Esophagus muscularis mucosa (tissue), 4 donors: Measurements from ENCODE around the gene FAM234A. TPM values are rescaled to one million over a fixed set of nuclear protein-coding genes. Genes with fewer than 3 reads are reported as not detected.

Experiments
- DNase-seq: peaks from one replicate; pipeline ENCODE4 v3.0.0-alpha.2; 2017; ENCODE audit errors: extremely low spot score
- H3K27ac ChIP-seq, 4 donors: fragments of 200-600 bp; sonication (generic); replicated peaks in 1 of 4; 1 replicate in 3 of 4; 2 replicates in 1 of 4; pipeline ENCODE4 v1.5.1; 2016 to 2019; ENCODE audit warnings: mild to moderate bottlenecking in 1 of 4
- H3K27me3 ChIP-seq, 4 donors: fragments of 200-600 bp; sonication (generic); one replicate each; pipeline versions ENCODE4 v1.5.1 to v1.6.0; 2016 to 2019
- H3K36me3 ChIP-seq, 4 donors: fragments of 200-600 bp; sonication (generic); one replicate each; pipeline ENCODE4 v1.5.1; 2016 to 2019
- H3K4me1 ChIP-seq, 4 donors: fragments of 200-600 bp; sonication (generic); one replicate each; pipeline ENCODE4 v1.5.1; 2016 to 2019
- H3K4me3 ChIP-seq, 4 donors: fragments of 200-600 bp; sonication (generic); 1 replicate in 2 of 4; 2 replicates in 2 of 4; pipeline ENCODE4 v1.5.1; 2016 to 2019; ENCODE audit warnings: mild to moderate bottlenecking in 4 of 4, moderate library complexity in 1 of 4
- H3K9me3 ChIP-seq, 4 donors: fragments of 200-600 bp; sonication (generic); 1 replicate in 3 of 4; 2 replicates in 1 of 4; pipeline ENCODE4 v1.5.1; 2016 to 2019
- CTCF ChIP-seq, 3 experiments: fragments of 200-600 bp in 2 of 3; fragments of 450-650 bp in 1 of 3; sonication (generic) in 2 of 3; IDR thresholded peaks; one replicate each; pipeline ENCODE4 v1.5.1; 2017 to 2019; ENCODE audit warnings: antibody characterized with exemption in 3 of 3, mild to moderate bottlenecking in 2 of 3, moderate library complexity in 1 of 3
- EP300 ChIP-seq: sonication (generic); formaldehyde crosslinking; IDR thresholded peaks from one replicate; pipeline ENCODE4 v1.6.1; 2017; ENCODE audit warnings: antibody characterized with exemption
- POLR2A ChIP-seq: fragments of 450-650 bp; IDR thresholded peaks from one replicate; pipeline ENCODE4 v1.6.1; 2017; ENCODE audit warnings: antibody characterized with exemption, moderate library complexity, mild to moderate bottlenecking, low read depth
- POLR2AphosphoS5 ChIP-seq, 2 donors: sonication (generic); formaldehyde crosslinking; IDR thresholded peaks; one replicate each; pipeline ENCODE4 v1.6.1; 2017; ENCODE audit warnings: antibody characterized with exemption in 2 of 2
- WGBS: methylation state at CpG from one replicate; pipeline ENCODE4 v1.1.5; 2018; 5-methylcytosine and 5-hydroxymethylcytosine counted together
- intact Hi-C: fragments of 100-400 bp; cut with DNase I; formaldehyde crosslinking; loops from one replicate; pipeline ENCODE4 v1.15.1; 2023
- total RNA-seq, 4 donors: library from RNA; depleted of rRNA; stranded (reverse); fragments of >200 nt; gene quantifications; one replicate each; pipeline versions ENCODE4 v1.1.0 to v1.2.1, GENCODE V29; 2016

FAM234A gene
- total RNA-seq, 4 donors from 2014 or later, result 61.0 to 129 (median 78.1) TPM

GRCh38 chr16:263182-263774 is 28.7 kb downstream of the FAM234A start:
- Histone ChIP-seq H3K4me1 (peaks cover 0 to 9% (median 4%) of the 10 kb centered on the region in 4 donors), H3K9me3 (no peaks in the 10 kb centered on the region), H3K4me3 (no peak overlapping the region), H3K27me3 (no peaks in the 10 kb centered on the region), H3K27ac (no peak overlapping the region), H3K36me3 (peaks cover 39 to 75% (median 66%) of the 10 kb centered on the region in 4 donors)
- 94% methylated on average over 14 of the region's 35 CpGs for WGBS
- intact Hi-C loops, result no loop called here
- DNase-seq, result no peak
- TF ChIP-seq POLR2A, result no peak
- no peak for TF ChIP-seq CTCF (IDR thresholded peaks at IDR 0.05)
- TF ChIP-seq POLR2AphosphoS5 (IDR thresholded peaks at IDR 0.05), result no peak
- no peak for TF ChIP-seq EP300

GRCh38 chr16:263944-264343 is 29.3 kb downstream of the FAM234A start:
- WGBS, result 87% methylated on average over 13 of the region's 17 CpGs
- intact Hi-C loops, result no loop called here
- Histone ChIP-seq H3K4me1 (peaks cover 0 to 9% (median 4%) of the 10 kb centered on the region in 4 donors), H3K36me3 (peaks cover 39 to 69% (median 64%) of the 10 kb centered on the region in 4 donors), H3K27ac (no peak overlapping the region), H3K9me3 (no peaks in the 10 kb centered on the region), H3K4me3 (no peak overlapping the region), H3K27me3 (no peaks in the 10 kb centered on the region)
- no peak for DNase-seq
- no peak for TF ChIP-seq EP300
- TF ChIP-seq POLR2AphosphoS5 (IDR thresholded peaks at IDR 0.05), result no peak
- TF ChIP-seq CTCF (IDR thresholded peaks at IDR 0.05), result no peak
- no peak for TF ChIP-seq POLR2A

- Histone ChIP-seq H3K9me3 (no peaks in the 10 kb centered on the region), H3K4me3 (no peak overlapping the region), H3K4me1 (peaks cover 0 to 9% (median 4%) of the 10 kb centered on the region in 4 donors), H3K27me3 (no peaks in the 10 kb centered on the region), H3K27ac (no peak overlapping the region), H3K36me3 (peaks cover 39 to 63% (median 60%) of the 10 kb centered on the region in 4 donors)
- DNase-seq, result no peak
- intact Hi-C loops, result no loop called here
- 100% methylated on average over 1 of the region's 23 CpGs for WGBS
- TF ChIP-seq CTCF (IDR thresholded peaks at IDR 0.05), result no peak
- TF ChIP-seq POLR2AphosphoS5 (IDR thresholded peaks at IDR 0.05), result no peak
- TF ChIP-seq EP300, result no peak
- no peak for TF ChIP-seq POLR2A
Observed at GRCh38 chr16:264440-264951, 29.9 kb downstream of the FAM234A start.

- Histone ChIP-seq H3K9me3 (no peaks in the 10 kb centered on the region), H3K27ac (no peak overlapping the region), H3K36me3 (peaks cover 37 to 57% (median 54%) of the 10 kb centered on the region in 4 donors), H3K4me1 (peaks cover 0 to 9% (median 4%) of the 10 kb centered on the region in 4 donors), H3K4me3 (no peak overlapping the region), H3K27me3 (no peaks in the 10 kb centered on the region)
- WGBS, result 88% methylated on average over 9 of the region's 14 CpGs
- no peak for DNase-seq
- intact Hi-C loops, result no loop called here
- TF ChIP-seq CTCF (IDR thresholded peaks at IDR 0.05) (no peak), EP300 (no peak), POLR2AphosphoS5 (IDR thresholded peaks at IDR 0.05) (no peak), POLR2A (no peak)
Observed at GRCh38 chr16:265002-265529, 30.4 kb downstream of the FAM234A start.
